Left lobe of liver (tissue), 2 donors: Measurements from ENCODE around the gene ARSD. TPM values are rescaled to one million over a fixed set of nuclear protein-coding genes. Genes with fewer than 3 reads are reported as not detected.
A peak's percentile ranks its signal among the peaks of the same experiment; 100 is the strongest.
"Not testable (repeated sequence)": the region's sequence is repeated elsewhere in the genome, so short reads cannot be mapped to it uniquely, and the experiment has no call there.

Experiments used
- ATAC-seq: fragments of 200-7000 bp; cut with Tn5 transposase; one replicate; pipeline ENCODE4 v1.9.1; 2020; ENCODE audit warnings: mild to moderate bottlenecking, moderate library complexity
- DNase-seq: peaks from one replicate; pipeline ENCODE4 v3.0.0-alpha.2; 2020; ENCODE audit warnings: low spot score
- total RNA-seq: library from RNA; stranded (reverse); gene quantifications from one replicate; pipeline ENCODE4 v1.2.1, GENCODE V29; 2021
- donor health status: DM: no; HTN: no; CAD: no; lungs with moderate emphysema.
- donor health status: DM: no; HTN: yes; CAD: no.

ARSD gene
- total RNA-seq, 1 donor from 2014 or later: 35.4 TPM

- ATAC-seq: peak; percentile 79
- peak; percentile 45 for DNase-seq
These were observed 5.9 kb upstream of the ARSD start for GRCh38 chrX:2934715-2935710.

GRCh38 chrX:2933125-2933900, 4.2 kb upstream of the ARSD start:
- ATAC-seq: no peak
- DNase-seq: no peak

- ATAC-seq: no peak
- no peak for DNase-seq
These were observed 2.5 kb upstream of the ARSD start for GRCh38 chrX:2931612-2932011.

- DNase-seq (no peak), ATAC-seq (no peak)
These were observed 2.0 kb upstream of the ARSD start for GRCh38 chrX:2931155-2931554.

- ATAC-seq: peak; percentile 38
- DNase-seq: peak; percentile 59
These were observed 952 bp downstream of the ARSD start for GRCh38 chrX:2928191-2928582.

- DNase-seq (no peak), ATAC-seq (no peak)
These were observed 2.4 kb downstream of the ARSD start for GRCh38 chrX:2926664-2927275.

- not testable (repeated sequence) for ATAC-seq, DNase-seq
These were observed 2.9 kb downstream of the ARSD start for GRCh38 chrX:2926255-2926654.

GRCh38 chrX:2924151-2924550, 5.0 kb downstream of the ARSD start:
- DNase-seq (no peak), ATAC-seq (no peak)

GRCh38 chrX:2921750-2922149, 7.4 kb downstream of the ARSD start:
- no peak for ATAC-seq
- DNase-seq: no peak

- DNase-seq: no peak
- ATAC-seq: no peak
These were observed 7.9 kb downstream of the ARSD start for GRCh38 chrX:2921193-2921592.

GRCh38 chrX:2917767-2918166, 11.4 kb downstream of the ARSD start:
- DNase-seq: no peak
- ATAC-seq: no peak

GRCh38 chrX:2913118-2913517, 16.0 kb downstream of the ARSD start:
- ATAC-seq: no peak

GRCh38 chrX:2910109-2910508, 19.0 kb downstream of the ARSD start:
- ATAC-seq (no peak), DNase-seq (no peak)

More at GRCh38 chrX:2913118-2913517, 16.0 kb downstream of the ARSD start:
- DNase-seq: no peak

GRCh38 chrX:2908125-2908685, 20.9 kb downstream of the ARSD start:
- DNase-seq (no peak), ATAC-seq (no peak)

GRCh38 chrX:2907295-2907694, 21.8 kb downstream of the ARSD start:
- ATAC-seq (no peak), DNase-seq (no peak)

GRCh38 chrX:2903366-2903765, 25.8 kb downstream of the ARSD start:
- DNase-seq (no peak), ATAC-seq (no peak)

GRCh38 chrX:2902841-2903240, 26.3 kb downstream of the ARSD start:
- ATAC-seq: no peak

GRCh38 chrX:2901367-2902036, 27.6 kb downstream of the ARSD start:
- ATAC-seq: no peak
- DNase-seq: no peak

More at GRCh38 chrX:2902841-2903240, 26.3 kb downstream of the ARSD start:
- DNase-seq: no peak

- ATAC-seq: no peak
- DNase-seq: no peak
These were observed 30.2 kb downstream of the ARSD start for GRCh38 chrX:2898846-2899512.
